ENCODE measurements around the gene SESN1.

- TF ChIP-seq, protein P1, sequence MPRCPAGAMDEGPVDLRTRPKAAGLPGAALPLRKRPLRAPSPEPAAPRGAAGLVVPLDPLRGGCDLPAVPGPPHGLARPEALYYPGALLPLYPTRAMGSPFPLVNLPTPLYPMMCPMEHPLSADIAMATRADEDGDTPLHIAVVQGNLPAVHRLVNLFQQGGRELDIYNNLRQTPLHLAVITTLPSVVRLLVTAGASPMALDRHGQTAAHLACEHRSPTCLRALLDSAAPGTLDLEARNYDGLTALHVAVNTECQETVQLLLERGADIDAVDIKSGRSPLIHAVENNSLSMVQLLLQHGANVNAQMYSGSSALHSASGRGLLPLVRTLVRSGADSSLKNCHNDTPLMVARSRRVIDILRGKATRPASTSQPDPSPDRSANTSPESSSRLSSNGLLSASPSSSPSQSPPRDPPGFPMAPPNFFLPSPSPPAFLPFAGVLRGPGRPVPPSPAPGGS (IDR thresholded peaks at IDR 0.05): no peak
- TF ChIP-seq CTCF (IDR thresholded peaks at IDR 0.05) (no peak), HOXA7 (CRISPR knock-in tag; IDR thresholded peaks at IDR 0.05) (no peak), HDAC2 (IDR thresholded peaks at IDR 0.05) (no peak), MAFK (IDR thresholded peaks at IDR 0.05; ENCODE audit: partially characterized antibody) (no peak), MAX (IDR thresholded peaks at IDR 0.05) (no peak), RFX5 (IDR thresholded peaks at IDR 0.05) (no peak), SREBF2 (IDR thresholded peaks at IDR 0.05) (no peak), REST (IDR thresholded peaks at IDR 0.05) (no peak), JUN (IDR thresholded peaks at IDR 0.05) (no peak), MAZ (IDR thresholded peaks at IDR 0.05; ENCODE audit: borderline replicate concordance, low read depth, low read length) (no peak), CHD2 (IDR thresholded peaks at IDR 0.05; ENCODE audit: low read length, partially characterized antibody) (no peak), HOXB13 (CRISPR knock-in tag; IDR thresholded peaks at IDR 0.05; ENCODE audit: low read depth) (no peak), KDM5A (IDR thresholded peaks at IDR 0.05) (no peak)
Measured at GRCh38 chr6:109091314-109092024, 3.2 kb downstream of the SESN1 start.
